Activated CD8-positive, alpha-beta memory T cell treated with anti-CD3 and anti-CD28 coated beads, Interleukin-2, amount 10 ng/mL, durations not matched to agents 7 days and 5 days (primary cell): ENCODE results near the gene PDGFA. TPM values are rescaled to one million over a fixed set of nuclear protein-coding genes. Genes with fewer than 3 reads are reported as not detected.

ENCODE experiments used
- ATAC-seq: fragments of 150-1000 bp; cut with Tn5 transposase; one replicate; pipeline ENCODE4 v1.10.0; 2021; ENCODE audit warnings: moderate library complexity
- CTCF ChIA-PET: fragments of 350-600 bp; sonication (Branson Sonifier 250); formaldehyde crosslinking; loops from one replicate; lab custom pipeline; 2021; ENCODE audit warnings: antibody characterized with exemption; lab: Charles Lee
- DNase-seq: peaks from one replicate; pipeline ENCODE4 v3.0.0-alpha.2; 2020
- H3K27ac Mint-ChIP-seq: one replicate; pipeline ENCODE4 v1.8.0; 2021; ENCODE audit warnings: mild to moderate bottlenecking, mixed read lengths
- H3K27me3 Mint-ChIP-seq: one replicate; pipeline ENCODE4 v1.8.0; 2021; ENCODE audit warnings: mixed read lengths
- H3K36me3 Mint-ChIP-seq: one replicate; pipeline ENCODE4 v1.8.0; 2021; ENCODE audit warnings: mild to moderate bottlenecking, mixed read lengths
- H3K4me1 Mint-ChIP-seq: one replicate; pipeline ENCODE4 v1.8.0; 2021; ENCODE audit warnings: mixed read lengths
- H3K4me3 Mint-ChIP-seq: one replicate; pipeline ENCODE4 v1.8.0; 2021; ENCODE audit warnings: mild to moderate bottlenecking, moderate library complexity, mixed read lengths
- H3K9me3 Mint-ChIP-seq: one replicate; pipeline ENCODE4 v1.8.0; 2022; ENCODE audit warnings: low read depth, mixed read lengths
- total RNA-seq, 2 experiments: library from RNA; stranded (reverse); gene quantifications; one replicate each; pipeline ENCODE4 v1.2.3, GENCODE V29; 2021

PDGFA gene
- total RNA-seq, 2 experiments from 2014 or later, result 0.67 to 2.3 TPM

GRCh38 chr7:545470-545869, 25.8 kb upstream of the PDGFA start:
- no peaks in the 10 kb centered on the region for H3K27me3 Mint-ChIP-seq
- H3K4me1 Mint-ChIP-seq, result peaks cover 10% of the 10 kb centered on the region
- no peaks in the 10 kb centered on the region for H3K36me3 Mint-ChIP-seq
- DNase-seq, result no peak
- CTCF ChIA-PET, result no interaction called here
- H3K27ac Mint-ChIP-seq, result no peak overlapping the region
- peaks cover 2% of the 10 kb centered on the region for H3K9me3 Mint-ChIP-seq
- ATAC-seq, result no peak
- no peak overlapping the region for H3K4me3 Mint-ChIP-seq

GRCh38 chr7:544338-545221, 24.9 kb upstream of the PDGFA start:
- DNase-seq (no peak), ATAC-seq (no peak)
- CTCF ChIA-PET, result no interaction called here
- no peak overlapping the region for H3K27ac Mint-ChIP-seq
- H3K9me3 Mint-ChIP-seq, result peaks cover 2% of the 10 kb centered on the region
- peaks cover 10% of the 10 kb centered on the region for H3K4me1 Mint-ChIP-seq
- no peaks in the 10 kb centered on the region for H3K36me3 Mint-ChIP-seq
- no peak overlapping the region for H3K4me3 Mint-ChIP-seq
- H3K27me3 Mint-ChIP-seq, result no peaks in the 10 kb centered on the region

- H3K9me3 Mint-ChIP-seq, result peaks cover 2% of the 10 kb centered on the region
- no peaks in the 10 kb centered on the region for H3K27me3 Mint-ChIP-seq
- no peak overlapping the region for H3K4me3 Mint-ChIP-seq
- H3K36me3 Mint-ChIP-seq, result no peaks in the 10 kb centered on the region
- DNase-seq (no peak), ATAC-seq (no peak)
- CTCF ChIA-PET, result no interaction called here
- H3K27ac Mint-ChIP-seq, result no peak overlapping the region
- H3K4me1 Mint-ChIP-seq, result peaks cover 10% of the 10 kb centered on the region
Observed at GRCh38 chr7:543501-544337, 24.1 kb upstream of the PDGFA start.

- Mint-ChIP-seq H3K27me3 (no peaks in the 10 kb centered on the region), H3K36me3 (no peaks in the 10 kb centered on the region), H3K4me1 (peaks cover 10% of the 10 kb centered on the region), H3K27ac (no peak overlapping the region), H3K9me3 (peaks cover 2% of the 10 kb centered on the region), H3K4me3 (no peak overlapping the region)
- ATAC-seq, result peak; percentile 55
- no peak for DNase-seq
- CTCF ChIA-PET, result no interaction called here
Observed at GRCh38 chr7:542713-543500, 23.3 kb upstream of the PDGFA start.

GRCh38 chr7:542131-542712, 22.6 kb upstream of the PDGFA start:
- ATAC-seq (no peak), DNase-seq (no peak)
- H3K4me3 Mint-ChIP-seq, result no peak overlapping the region
- H3K27me3 Mint-ChIP-seq, result no peaks in the 10 kb centered on the region
- no peak overlapping the region for H3K27ac Mint-ChIP-seq
- H3K9me3 Mint-ChIP-seq, result peaks cover 2% of the 10 kb centered on the region
- peaks cover 10% of the 10 kb centered on the region for H3K4me1 Mint-ChIP-seq
- H3K36me3 Mint-ChIP-seq, result no peaks in the 10 kb centered on the region
- CTCF ChIA-PET, result no interaction called here

GRCh38 chr7:541661-542060, 22.0 kb upstream of the PDGFA start:
- Mint-ChIP-seq H3K27me3 (no peaks in the 10 kb centered on the region), H3K9me3 (peaks cover 2% of the 10 kb centered on the region), H3K36me3 (no peaks in the 10 kb centered on the region), H3K27ac (no peak overlapping the region), H3K4me1 (peaks cover 10% of the 10 kb centered on the region), H3K4me3 (no peak overlapping the region)
- ATAC-seq (no peak), DNase-seq (no peak)
- CTCF ChIA-PET, result no interaction called here

- DNase-seq (no peak), ATAC-seq (no peak)
- no peaks in the 10 kb centered on the region for H3K27me3 Mint-ChIP-seq
- peaks cover 2% of the 10 kb centered on the region for H3K9me3 Mint-ChIP-seq
- H3K4me3 Mint-ChIP-seq, result no peak overlapping the region
- CTCF ChIA-PET, result no interaction called here
- H3K4me1 Mint-ChIP-seq, result peaks cover 10% of the 10 kb centered on the region
- no peaks in the 10 kb centered on the region for H3K36me3 Mint-ChIP-seq
- no peak overlapping the region for H3K27ac Mint-ChIP-seq
Observed at GRCh38 chr7:540997-541396, 21.4 kb upstream of the PDGFA start.

- H3K36me3 Mint-ChIP-seq, result no peaks in the 10 kb centered on the region
- peaks cover 2% of the 10 kb centered on the region for H3K9me3 Mint-ChIP-seq
- H3K27ac Mint-ChIP-seq, result no peak overlapping the region
- H3K27me3 Mint-ChIP-seq, result no peaks in the 10 kb centered on the region
- ATAC-seq (no peak), DNase-seq (no peak)
- H3K4me3 Mint-ChIP-seq, result no peak overlapping the region
- CTCF ChIA-PET, result no interaction called here
- peaks cover 10% of the 10 kb centered on the region for H3K4me1 Mint-ChIP-seq
Observed at GRCh38 chr7:540579-540978, 20.9 kb upstream of the PDGFA start.

- no peaks in the 10 kb centered on the region for H3K27me3 Mint-ChIP-seq
- H3K4me3 Mint-ChIP-seq, result no peak overlapping the region
- ATAC-seq (no peak), DNase-seq (no peak)
- H3K27ac Mint-ChIP-seq, result no peak overlapping the region
- H3K4me1 Mint-ChIP-seq, result peaks cover 10% of the 10 kb centered on the region
- H3K36me3 Mint-ChIP-seq, result no peaks in the 10 kb centered on the region
- CTCF ChIA-PET, result no interaction called here
- H3K9me3 Mint-ChIP-seq, result no peaks in the 10 kb centered on the region
Observed at GRCh38 chr7:539731-540411, 20.2 kb upstream of the PDGFA start.

GRCh38 chr7:538764-539685, 19.4 kb upstream of the PDGFA start:
- Mint-ChIP-seq H3K4me1 (peaks cover 10% of the 10 kb centered on the region), H3K36me3 (no peaks in the 10 kb centered on the region), H3K4me3 (no peak overlapping the region), H3K9me3 (no peaks in the 10 kb centered on the region), H3K27ac (no peak overlapping the region), H3K27me3 (no peaks in the 10 kb centered on the region)
- ATAC-seq (no peak), DNase-seq (no peak)
- CTCF ChIA-PET, result no interaction called here

GRCh38 chr7:537911-538634, 18.4 kb upstream of the PDGFA start:
- no peak overlapping the region for H3K4me3 Mint-ChIP-seq
- CTCF ChIA-PET, result no interaction called here

More at GRCh38 chr7:537911-538634, 18.4 kb upstream of the PDGFA start:
- Mint-ChIP-seq H3K27me3 (no peaks in the 10 kb centered on the region), H3K4me1 (peaks cover 10% of the 10 kb centered on the region), H3K36me3 (no peaks in the 10 kb centered on the region), H3K9me3 (no peaks in the 10 kb centered on the region), H3K27ac (no peak overlapping the region)
- no peak for DNase-seq
- no peak for ATAC-seq
